ENCODE data around the gene GRIK4.

GRIK4 gene

GRCh38 chr11:120929664-120930154, 418.2 kb downstream of the GRIK4 start:
- peak; percentile 19 to 47 (median 24) for DNase-seq (ENCODE audit: low read depth in 2 of 3, low spot score in 1 of 3)

- no peak for DNase-seq (ENCODE audit: low read depth in 2 of 3, low spot score in 1 of 3)
Measured at GRCh38 chr11:120931057-120931779, 419.7 kb downstream of the GRIK4 start.

- no peak for DNase-seq (ENCODE audit: low read depth in 2 of 3, low spot score in 1 of 3)
Measured at GRCh38 chr11:120932305-120932915, 420.9 kb downstream of the GRIK4 start.

- DNase-seq (ENCODE audit: low read depth in 2 of 3, low spot score in 1 of 3): no peak
Measured at GRCh38 chr11:120936356-120936755, 424.8 kb downstream of the GRIK4 start.

GRCh38 chr11:120937501-120937900, 426.0 kb downstream of the GRIK4 start:
- DNase-seq (ENCODE audit: low read depth in 2 of 3, low spot score in 1 of 3): no peak

GRCh38 chr11:120938260-120938659, 426.7 kb downstream of the GRIK4 start:
- DNase-seq (ENCODE audit: low read depth in 2 of 3, low spot score in 1 of 3): no peak

- DNase-seq (ENCODE audit: low read depth in 2 of 3, low spot score in 1 of 3): no peak
Measured at GRCh38 chr11:120940160-120940848, 428.8 kb downstream of the GRIK4 start.

GRCh38 chr11:120941000-120941399, 429.5 kb downstream of the GRIK4 start:
- DNase-seq (ENCODE audit: low read depth in 2 of 3, low spot score in 1 of 3): no peak

- DNase-seq (ENCODE audit: low read depth in 2 of 3, low spot score in 1 of 3): no peak
Measured at GRCh38 chr11:120942701-120943100, 431.2 kb downstream of the GRIK4 start.

- no peak for DNase-seq (ENCODE audit: low read depth in 2 of 3, low spot score in 1 of 3)
Measured at GRCh38 chr11:120945042-120945441, 433.5 kb downstream of the GRIK4 start.

GRCh38 chr11:120950880-120951279, 439.3 kb downstream of the GRIK4 start:
- DNase-seq (ENCODE audit: low read depth in 2 of 3, low spot score in 1 of 3): no peak

- DNase-seq (ENCODE audit: low read depth in 2 of 3, low spot score in 1 of 3): peak; percentile 57 to 75 (median 62)
Measured at GRCh38 chr11:120952461-120953434, 441.2 kb downstream of the GRIK4 start.

GRCh38 chr11:120954381-120954780, 442.8 kb downstream of the GRIK4 start:
- no peak for DNase-seq (ENCODE audit: low read depth in 2 of 3, low spot score in 1 of 3)

GRCh38 chr11:120956710-120957495, 445.4 kb downstream of the GRIK4 start:
- no peak for DNase-seq (ENCODE audit: low read depth in 2 of 3, low spot score in 1 of 3)

GRCh38 chr11:120958185-120958584, 446.6 kb downstream of the GRIK4 start:
- DNase-seq (ENCODE audit: low read depth in 2 of 3, low spot score in 1 of 3): no peak

GRCh38 chr11:120959189-120959588, 447.6 kb downstream of the GRIK4 start:
- no peak for DNase-seq (ENCODE audit: low read depth in 2 of 3, low spot score in 1 of 3)

GRCh38 chr11:120964857-120965256, 453.3 kb downstream of the GRIK4 start:
- no peak for DNase-seq (ENCODE audit: low read depth in 2 of 3, low spot score in 1 of 3)

GRCh38 chr11:120966840-120967239, 455.3 kb downstream of the GRIK4 start:
- DNase-seq (ENCODE audit: low read depth in 2 of 3, low spot score in 1 of 3): no peak

- DNase-seq (ENCODE audit: low read depth in 2 of 3, low spot score in 1 of 3): no peak
Measured at GRCh38 chr11:120969993-120970392, 458.4 kb downstream of the GRIK4 start.

GRCh38 chr11:120971825-120972224, 460.3 kb downstream of the GRIK4 start:
- DNase-seq (ENCODE audit: low read depth in 2 of 3, low spot score in 1 of 3): no peak

Data from stimulated activated CD4-positive, alpha-beta T cell treated with anti-CD3 and anti-CD28 coated beads, Interleukin-12 subunit alpha, Interleukin-12 subunit beta, amount 100 ng/mL, for 48 hours (primary cell).